Measurements from ENCODE around the gene BNIP3.

DNA sequence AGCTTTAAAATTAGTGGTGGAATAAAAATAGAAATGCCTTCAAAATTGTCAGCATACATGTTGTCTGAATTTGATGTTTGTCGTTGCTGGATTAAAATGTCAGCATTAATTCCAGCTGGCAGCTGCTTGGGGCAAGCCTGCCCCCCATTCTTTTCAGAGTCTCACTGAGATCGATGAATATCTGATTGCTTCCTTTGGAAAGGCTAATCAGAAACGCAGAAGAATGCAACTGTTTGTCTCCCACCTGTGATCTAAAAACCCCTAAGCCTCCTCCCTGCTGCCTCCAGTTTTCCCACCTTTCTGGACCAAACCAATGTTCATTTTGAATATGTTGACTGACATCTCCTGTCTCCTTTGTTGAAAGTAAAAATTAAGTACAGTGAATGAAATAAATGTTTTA lies 27.9 kb upstream of the BNIP3 start:
- TF ChIP-seq POLR2A (IDR thresholded peaks at IDR 0.05) (no peak), CTCF (IDR thresholded peaks at IDR 0.05) (no peak), POLR2AphosphoS5 (IDR thresholded peaks at IDR 0.05) (no peak), EP300 (IDR thresholded peaks at IDR 0.05) (no peak)
